HG03039 (cell line): ENCODE measurements around the gene PTK6.

Source experiments
- ATAC-seq: cut with Tn5 transposase; IDR thresholded peaks from one replicate; pipeline ENCODE4 v1.9.1; 2021; ENCODE audit warnings: mild to moderate bottlenecking, moderate library complexity; ENCODE audit not compliant: unreplicated experiment

The PTK6 gene

GRCh38 chr20:63545814-63546213 lies 8.6 kb upstream of the PTK6 start:
- no peak for ATAC-seq

DNA sequence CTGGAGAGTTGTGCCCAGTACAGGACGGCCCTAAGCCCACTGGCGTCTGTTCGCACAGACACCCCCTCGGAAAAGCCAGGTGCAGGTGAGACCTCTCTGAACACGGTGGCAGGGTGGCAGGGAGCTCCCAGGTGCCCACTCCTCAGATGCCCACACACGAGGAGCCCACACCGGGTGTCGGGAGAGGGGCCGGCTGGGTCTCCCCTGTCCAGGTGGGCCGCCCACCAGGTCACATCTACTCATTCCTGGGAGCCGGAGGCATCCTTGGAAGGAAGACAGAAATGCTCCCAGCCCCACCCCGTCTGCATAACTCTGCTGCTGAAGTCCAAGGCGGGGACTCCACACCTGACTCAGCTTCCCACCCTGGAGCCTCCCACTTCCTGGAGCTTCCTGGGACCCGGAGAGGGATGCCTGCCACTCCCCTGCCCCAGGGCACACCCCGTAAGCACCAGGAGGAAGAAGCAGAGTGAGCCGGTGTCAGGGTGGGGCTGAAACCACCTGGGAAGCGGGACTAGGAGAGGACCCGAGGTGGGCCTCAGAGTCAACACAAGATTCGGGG lies 7.9 kb upstream of the PTK6 start:
- no peak for ATAC-seq

DNA sequence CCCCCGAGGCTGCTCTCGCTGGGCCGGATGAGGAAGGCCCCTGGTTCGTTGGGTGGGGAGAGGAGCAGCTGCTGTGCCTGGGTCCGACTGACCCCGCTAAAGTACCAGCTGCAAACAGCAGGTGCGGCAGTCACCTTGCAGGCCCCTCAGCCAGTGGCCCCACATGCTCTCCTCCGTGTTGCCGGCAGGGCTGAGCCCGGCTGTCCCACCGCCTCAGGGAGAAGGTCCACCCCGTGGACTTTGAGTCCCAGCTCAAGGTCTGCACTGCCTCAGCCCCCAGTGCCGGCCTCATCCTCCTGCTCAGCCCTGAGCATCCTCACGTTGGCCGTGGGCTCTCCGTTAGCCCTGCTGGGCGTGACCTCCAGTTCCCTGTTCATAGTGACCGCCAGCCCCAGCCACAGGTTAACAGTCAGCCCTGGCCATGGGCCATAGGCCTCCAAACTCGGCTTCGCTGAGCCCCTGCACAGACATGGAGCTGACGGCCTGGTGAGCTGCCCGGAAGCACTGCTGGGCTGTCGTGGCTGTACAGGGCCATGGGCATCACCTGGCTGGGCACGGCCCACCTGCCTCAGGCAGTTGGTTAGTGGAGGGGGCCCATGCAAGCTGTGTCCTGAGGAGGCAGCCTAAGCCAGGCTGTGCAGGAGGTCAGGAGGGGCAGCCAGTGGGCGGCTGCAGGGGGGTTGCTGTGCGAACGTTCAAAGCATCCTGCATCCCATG lies 7.2 kb upstream of the PTK6 start:
- no peak for ATAC-seq

DNA sequence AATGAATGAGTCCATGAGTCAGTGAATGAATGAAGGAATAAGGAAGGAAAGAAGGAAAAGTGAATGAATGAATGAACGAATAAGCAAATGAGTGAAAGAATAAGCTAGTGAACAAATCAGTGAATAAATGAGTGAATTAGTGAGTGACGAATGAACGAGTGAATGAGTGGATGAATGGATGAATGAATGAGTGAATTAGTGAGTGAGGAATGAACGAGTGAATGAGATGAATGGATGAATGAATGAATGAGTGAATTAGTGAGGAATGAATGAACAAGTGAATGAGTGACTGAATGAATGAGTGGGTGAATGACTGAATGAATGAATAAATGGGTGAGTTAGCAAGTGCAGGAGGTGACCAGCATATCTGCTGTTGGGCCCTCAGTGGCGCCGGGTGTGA lies 6.6 kb upstream of the PTK6 start:
- ATAC-seq = no peak

DNA sequence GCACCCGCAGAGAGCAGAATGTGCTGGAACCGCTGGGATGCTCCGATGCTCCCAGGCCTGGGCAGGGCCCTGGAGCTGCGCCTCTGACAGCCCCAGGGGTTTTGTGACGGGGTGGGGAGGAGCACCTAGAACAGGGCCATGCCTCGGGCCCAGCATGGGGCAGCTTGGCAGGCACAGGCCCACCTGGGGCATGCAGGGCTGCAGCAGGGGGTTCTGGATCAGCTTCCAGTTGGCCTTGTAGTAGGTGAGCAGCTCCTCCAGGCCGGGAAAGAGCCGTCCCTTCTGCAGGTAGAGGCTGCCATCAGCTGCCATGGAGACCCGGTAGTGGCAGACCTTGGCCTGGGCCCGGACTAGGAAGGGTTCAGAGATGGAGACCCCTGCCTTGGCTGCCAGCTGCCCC lies 6.0 kb upstream of the PTK6 start:
- no peak for ATAC-seq

DNA sequence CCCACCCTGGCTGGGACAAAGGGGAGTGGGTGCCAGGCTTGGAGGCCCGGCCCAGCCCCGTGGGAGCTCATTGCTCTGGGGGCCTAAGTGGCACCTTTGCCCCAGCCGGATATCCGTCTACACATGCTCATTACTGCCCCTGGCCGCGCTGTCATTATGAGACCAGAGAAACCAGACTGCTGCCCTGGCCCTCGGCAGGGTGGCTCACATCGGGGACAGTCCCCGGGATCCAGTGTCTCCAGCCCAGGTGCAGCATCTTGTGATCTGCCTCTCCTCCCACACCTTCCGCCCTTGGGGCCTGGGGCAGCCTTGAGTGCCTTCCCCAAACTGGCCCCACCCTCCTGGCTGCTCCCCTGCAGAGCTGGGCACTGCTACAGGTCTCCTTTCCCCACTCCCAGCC lies 5.5 kb upstream of the PTK6 start:
- no peak for ATAC-seq

GRCh38 chr20:63542031-63542559 lies 4.9 kb upstream of the PTK6 start:
- no peak for ATAC-seq

DNA sequence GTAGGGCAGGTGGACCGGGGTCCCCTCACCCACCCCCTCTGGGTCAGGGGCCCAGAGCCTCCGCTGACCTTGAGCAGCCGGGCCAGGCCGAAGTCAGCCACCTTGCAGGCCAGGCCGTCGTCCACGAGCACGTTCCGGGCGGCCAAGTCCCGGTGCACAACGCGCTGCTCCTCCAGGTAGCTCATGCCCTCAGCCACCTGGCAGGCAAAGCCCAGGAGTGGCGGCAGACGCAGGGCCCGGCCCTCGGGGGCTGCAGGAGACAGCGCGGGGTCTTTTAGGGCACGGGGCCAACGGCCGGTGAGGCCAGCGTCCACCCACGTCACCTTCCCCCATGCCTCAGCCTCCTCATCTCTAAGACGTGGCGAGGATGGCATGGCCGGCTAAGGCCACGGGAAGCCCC lies 4.2 kb upstream of the PTK6 start:
- ATAC-seq = no peak

DNA sequence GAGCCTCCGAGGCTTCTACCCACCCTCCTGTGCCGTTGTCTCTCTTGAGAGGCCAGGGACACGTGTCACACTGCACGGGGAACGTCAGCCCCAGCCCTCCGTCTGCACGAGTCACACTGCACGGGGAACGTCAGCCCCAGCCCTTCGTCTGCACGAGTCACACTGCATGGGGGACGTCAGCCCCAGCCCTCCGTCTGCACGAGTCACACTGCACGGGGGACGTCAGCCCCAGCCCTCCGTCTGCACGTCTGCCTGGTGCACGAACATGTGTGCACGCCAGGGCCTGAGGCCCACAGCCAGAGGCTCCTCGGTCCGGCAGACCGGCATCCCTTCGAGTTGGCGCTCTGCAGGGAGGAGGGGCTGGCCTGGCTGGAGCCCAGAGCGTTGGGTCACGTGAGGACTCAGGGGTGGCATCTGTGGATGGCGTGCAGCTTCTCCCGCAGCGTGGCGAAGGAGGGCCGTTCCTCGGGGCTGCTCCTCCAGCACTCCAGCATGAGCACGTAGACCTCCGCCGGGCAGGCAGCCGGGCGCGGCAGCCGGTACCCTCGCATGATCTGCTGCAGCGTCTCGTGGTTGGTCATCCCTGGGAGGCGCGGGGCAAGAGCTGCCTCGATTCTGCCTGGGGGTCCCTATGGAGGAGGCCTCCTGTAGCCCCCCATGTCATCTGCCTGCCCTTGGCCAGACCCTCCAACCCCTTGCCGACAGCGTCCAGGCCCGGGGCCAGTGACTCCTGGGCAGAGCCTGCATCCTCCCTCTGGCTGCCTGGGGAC lies 3.4 kb upstream of the PTK6 start:
- no peak for ATAC-seq

DNA sequence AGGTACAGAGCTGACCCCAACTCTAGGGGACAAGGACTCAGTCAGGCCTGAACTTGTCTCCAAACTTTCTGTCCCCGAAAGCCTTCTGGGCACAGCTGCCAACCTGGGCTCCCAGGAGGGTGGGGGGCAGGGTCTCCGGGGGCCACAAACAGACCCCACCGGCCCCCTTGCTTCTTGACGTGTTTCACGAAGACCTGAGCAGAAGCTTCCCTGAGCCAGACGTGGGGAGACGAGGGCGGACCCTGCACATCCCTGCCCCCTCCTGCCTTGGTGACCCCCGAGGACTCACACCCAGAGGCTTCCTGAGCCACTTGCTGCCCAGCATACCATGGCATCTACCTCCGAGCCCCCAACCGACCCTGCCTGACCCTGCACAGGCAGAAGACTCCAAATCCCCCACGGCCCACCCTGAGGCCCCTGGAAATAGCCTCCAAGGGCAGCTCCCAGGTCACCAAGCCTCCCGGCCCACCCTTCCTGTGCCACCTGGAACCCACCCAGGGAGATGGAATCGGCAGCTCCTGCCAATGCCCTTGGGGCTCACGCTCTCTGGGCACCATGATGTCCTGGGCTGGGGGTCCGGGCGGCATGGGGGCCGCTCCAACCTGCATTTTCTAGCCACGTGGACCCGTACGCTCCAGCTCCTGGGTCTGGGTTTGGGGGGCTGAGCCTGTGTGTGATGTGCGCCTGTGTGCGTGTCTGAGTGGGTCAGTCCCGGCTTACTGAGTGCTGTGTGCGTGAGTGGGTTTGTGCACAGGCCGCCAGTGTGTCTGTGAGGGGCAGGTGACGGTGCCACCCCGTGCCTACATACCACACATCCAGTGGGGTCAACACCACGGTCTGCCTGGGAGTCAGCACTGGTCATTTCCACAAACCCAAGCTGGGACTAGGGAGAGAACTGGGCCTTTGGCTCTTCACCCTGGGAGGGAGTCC lies 2.5 kb upstream of the PTK6 start:
- no peak for ATAC-seq

DNA sequence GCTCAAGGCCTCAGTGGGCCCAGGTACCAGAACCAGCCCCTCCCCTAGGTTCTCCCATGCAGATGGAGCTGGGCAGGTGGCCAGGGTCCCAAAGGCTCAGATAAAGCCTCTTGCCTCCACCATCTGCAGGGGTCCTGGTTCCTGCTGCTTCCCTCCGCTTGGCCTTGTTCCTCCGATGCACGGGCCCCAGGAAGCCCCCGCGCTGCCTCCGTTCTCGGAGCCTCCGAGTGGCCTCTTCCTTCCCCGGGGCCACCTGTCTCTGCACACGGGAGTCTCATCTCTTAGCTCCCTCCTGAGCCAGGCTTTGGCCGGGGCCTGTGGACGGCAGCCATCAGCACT lies 1.9 kb upstream of the PTK6 start:
- ATAC-seq = no peak

DNA sequence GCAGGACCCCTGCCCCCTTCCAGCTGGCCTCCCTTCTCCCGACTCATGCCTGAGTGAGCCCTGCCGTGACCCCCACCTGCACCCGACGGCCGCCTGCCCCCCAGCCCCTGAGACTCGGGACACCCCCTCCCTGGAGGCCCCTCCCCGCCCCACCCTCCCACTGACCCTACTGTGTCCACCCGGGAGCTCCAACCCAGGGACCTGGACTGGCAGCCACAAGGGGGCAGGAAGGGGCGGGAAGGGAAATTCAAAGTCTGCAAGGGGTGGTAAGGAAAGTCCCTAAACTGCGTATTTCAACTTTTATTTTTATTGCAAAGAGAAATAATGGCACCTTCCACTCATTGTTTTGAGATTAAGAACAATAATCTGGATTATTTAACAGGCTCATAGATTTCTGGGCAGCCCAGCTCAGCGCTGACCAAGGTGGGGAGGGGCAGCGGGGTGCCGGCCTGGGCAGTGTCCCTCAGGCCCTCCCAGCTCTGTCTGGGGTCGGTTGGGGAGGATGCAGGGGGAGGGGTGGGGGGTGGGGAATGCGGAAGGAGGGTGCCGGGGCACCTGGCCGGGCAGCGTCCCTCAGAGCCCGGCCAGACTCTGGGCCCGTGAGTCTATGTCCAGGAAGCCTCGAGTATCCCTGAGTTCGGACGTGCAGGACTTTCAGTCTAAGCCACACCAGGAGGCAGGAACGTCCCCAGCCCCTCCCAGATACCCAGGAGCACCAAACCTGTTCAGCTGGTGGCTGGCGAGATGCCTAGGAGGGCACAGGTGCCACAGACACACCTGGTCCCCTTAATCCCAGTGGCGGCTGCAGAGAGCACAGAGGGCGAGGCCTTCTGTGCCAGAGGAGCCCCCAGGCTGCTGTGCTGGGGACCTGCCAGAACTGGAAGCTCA lies 1.3 kb upstream of the PTK6 start:
- ATAC-seq = no peak

GRCh38 chr20:63537525-63538203 lies 488 bp upstream of the PTK6 start:
- peak; percentile 67 for ATAC-seq

DNA sequence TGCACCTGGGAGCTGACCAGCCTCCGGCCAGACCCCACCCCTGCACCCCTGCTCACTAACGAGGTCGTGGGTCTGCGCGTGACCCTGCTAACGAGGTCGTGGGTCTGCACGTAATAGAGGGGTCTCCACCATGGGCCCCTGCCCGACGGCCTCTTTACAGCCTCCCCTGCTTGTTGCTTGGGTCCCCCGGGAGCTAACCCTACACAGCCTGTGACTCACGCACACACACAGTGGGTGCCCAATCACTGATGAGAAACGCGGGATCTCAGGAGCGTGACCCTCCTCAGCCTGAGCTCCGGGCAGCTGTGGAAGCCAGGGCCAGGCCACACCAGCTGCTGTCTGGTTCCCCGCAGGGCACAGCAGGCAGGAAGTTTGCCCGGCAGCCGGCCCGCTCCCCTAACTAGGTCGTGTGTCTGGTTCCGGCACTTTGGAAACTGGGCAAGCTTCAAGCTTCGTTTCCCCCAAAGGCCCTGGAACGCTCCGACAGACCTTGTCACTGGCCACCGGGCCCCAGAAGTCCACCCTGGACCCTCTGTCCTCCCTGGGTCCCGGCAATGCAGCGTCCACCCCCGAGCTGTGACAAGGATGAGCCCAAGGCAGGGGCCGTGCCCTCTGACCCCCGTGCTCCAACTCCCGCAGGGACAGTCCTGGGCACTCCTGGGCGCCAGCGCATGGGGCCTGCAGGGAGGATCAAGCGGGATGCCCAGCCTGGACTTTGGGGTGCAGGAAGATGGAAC lies 767 bp downstream of the PTK6 start:
- ATAC-seq = no peak

DNA sequence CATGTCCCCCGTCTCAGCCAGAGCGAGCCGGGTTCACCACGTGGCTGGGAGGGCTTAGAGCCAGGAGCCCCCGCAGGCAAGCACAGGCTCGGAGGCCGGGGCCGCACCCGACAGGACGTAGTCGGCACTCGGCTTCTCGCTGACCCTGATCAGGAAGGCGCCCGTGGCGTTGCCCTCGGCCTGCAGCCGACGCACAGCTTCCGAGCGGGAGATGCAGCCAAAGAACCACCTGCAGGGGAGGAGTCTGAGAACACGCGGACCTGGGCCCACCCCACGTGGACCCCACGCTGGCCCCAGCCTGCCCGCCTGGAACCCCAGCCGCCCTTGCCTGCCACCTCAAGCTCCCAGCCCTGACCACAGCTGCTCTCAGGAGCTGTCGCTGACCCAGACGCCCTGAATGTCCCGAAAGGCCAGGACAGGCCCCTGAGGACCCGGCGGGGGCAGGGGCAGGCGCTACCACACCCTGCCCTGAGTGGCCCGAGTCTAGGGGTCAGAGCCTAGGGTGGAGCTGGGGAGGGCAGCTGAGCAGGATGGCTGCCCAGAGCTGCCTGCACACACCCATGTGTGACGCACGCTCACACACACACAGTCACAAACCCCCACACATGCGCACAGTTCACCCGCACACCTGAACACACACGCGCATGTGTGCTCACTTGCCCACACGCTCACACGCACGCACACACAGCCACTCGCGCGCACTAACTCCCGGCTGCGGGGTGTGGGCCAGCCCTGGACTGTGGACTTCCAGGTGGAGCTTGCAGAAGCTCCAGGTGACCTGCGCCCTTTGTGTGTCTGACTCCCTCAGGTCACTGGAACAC lies 2.1 kb downstream of the PTK6 start:
- ATAC-seq = no peak

DNA sequence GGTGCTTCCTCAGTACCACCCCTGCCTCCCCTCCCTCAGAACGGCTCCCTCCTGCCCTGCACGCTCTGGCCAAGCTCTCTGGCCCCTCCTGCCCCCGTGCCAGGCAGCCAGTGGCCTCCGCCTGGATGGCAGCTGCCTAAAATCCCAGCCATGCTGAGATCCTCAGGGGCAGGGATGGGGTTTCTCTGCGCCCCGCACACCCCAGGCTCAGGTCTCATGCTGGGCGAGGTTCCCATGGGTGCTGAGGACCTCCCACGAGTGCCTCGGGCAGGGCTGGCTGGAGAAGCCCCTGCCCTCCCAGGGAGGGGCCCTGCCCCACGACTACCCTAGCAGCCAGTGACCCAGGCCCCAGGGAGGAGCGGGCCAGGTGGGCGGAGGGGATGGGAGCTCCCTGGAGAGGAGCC lies 2.7 kb downstream of the PTK6 start:
- no peak for ATAC-seq

GRCh38 chr20:63533871-63534393 lies 3.2 kb downstream of the PTK6 start:
- no peak for ATAC-seq

- ATAC-seq = no peak
Measured at GRCh38 chr20:63533388-63533787, 3.8 kb downstream of the PTK6 start.
